Mesenchymal stem cell (in vitro differentiated cells and primary cell): Measurements from ENCODE around the gene CCL20.

Experiments
- DNase-seq: peaks from one replicate; pipeline ENCODE4 v3.0.0-alpha.2; 2013
- H2AFZ ChIP-seq: one replicate; pipeline ENCODE4 v1.6.1; 2013; ENCODE audit warnings: low read depth, mild to moderate bottlenecking, control low read depth, inconsistent platforms, low read length, moderate library complexity
- H2AK5ac ChIP-seq: 2 replicates; pipeline ENCODE4 v1.6.1; 2013; ENCODE audit warnings: low read length, moderate library complexity, mild to moderate bottlenecking, inconsistent platforms; ENCODE audit not compliant: severe bottlenecking
- H2BK120ac ChIP-seq: one replicate; pipeline ENCODE4 v1.6.1; 2013; ENCODE audit warnings: low read depth, mild to moderate bottlenecking, inconsistent platforms, low read length, moderate library complexity
- H2BK12ac ChIP-seq, 2 experiments: one replicate each; pipeline ENCODE4 v1.6.1; 2013; ENCODE audit warnings: inconsistent platforms in 2 of 2, low read length in 2 of 2, mild to moderate bottlenecking in 2 of 2, moderate library complexity in 2 of 2, control low read depth in 1 of 2
- H2BK15ac ChIP-seq: one replicate; pipeline ENCODE4 v1.6.1; 2013; ENCODE audit warnings: mild to moderate bottlenecking, low read depth, inconsistent platforms; ENCODE audit not compliant: poor library complexity, severe bottlenecking
- H2BK5ac ChIP-seq: 2 replicates; pipeline ENCODE4 v1.6.1; 2013; ENCODE audit warnings: low read depth, mild to moderate bottlenecking, low read length, control low read depth, inconsistent platforms; ENCODE audit not compliant: poor library complexity, severe bottlenecking
- H3K14ac ChIP-seq, 2 experiments: one replicate each; pipeline ENCODE4 v1.6.1; 2013; ENCODE audit warnings: inconsistent platforms in 2 of 2, low read length in 2 of 2, control low read depth in 1 of 2, mild to moderate bottlenecking in 1 of 2, moderate library complexity in 1 of 2
- H3K18ac ChIP-seq, 2 experiments: one replicate each; pipeline ENCODE4 v1.6.1; 2013; ENCODE audit warnings: inconsistent platforms in 2 of 2, low read length in 2 of 2, control low read depth in 1 of 2, low read depth in 1 of 2, mild to moderate bottlenecking in 1 of 2
- H3K23ac ChIP-seq, 2 experiments: one replicate each; pipeline ENCODE4 v1.6.1; 2013; ENCODE audit warnings: inconsistent platforms in 2 of 2, low read length in 2 of 2, mild to moderate bottlenecking in 2 of 2, moderate library complexity in 2 of 2, control low read depth in 1 of 2
- H3K27ac ChIP-seq: 2 replicates; pipeline ENCODE4 v1.5.1; 2013; ENCODE audit warnings: mild to moderate bottlenecking, moderate library complexity, low read length, control low read depth, inconsistent platforms; ENCODE audit not compliant: poor library complexity, severe bottlenecking
- H3K27me3 ChIP-seq, 2 experiments: 2 replicates each; pipeline versions ENCODE4 v1.6.1 to v1.7.0; 2013; ENCODE audit warnings: low read length in 2 of 2, mild to moderate bottlenecking in 2 of 2, moderate library complexity in 2 of 2, control low read depth in 1 of 2, inconsistent platforms in 1 of 2; ENCODE audit not compliant: control insufficient read depth in 1 of 2, insufficient read depth in 1 of 2
- H3K36me3 ChIP-seq, 2 experiments: 2 replicates each; pipeline versions ENCODE4 v1.6.1 to v1.7.0; 2013; ENCODE audit warnings: low read length in 2 of 2, control low read depth in 1 of 2, inconsistent platforms in 1 of 2, low read depth in 1 of 2, mild to moderate bottlenecking in 1 of 2; ENCODE audit not compliant: insufficient read depth in 2 of 2, control insufficient read depth in 1 of 2
- H3K4ac ChIP-seq, 2 experiments: one replicate each; pipeline ENCODE4 v1.6.1; 2013; ENCODE audit warnings: inconsistent platforms in 2 of 2, low read length in 2 of 2, mild to moderate bottlenecking in 2 of 2, moderate library complexity in 2 of 2, control low read depth in 1 of 2, low read depth in 1 of 2
- H3K4me1 ChIP-seq: 2 replicates; pipeline ENCODE4 v1.6.1; 2013; ENCODE audit warnings: low read depth, low read length, control low read depth; ENCODE audit not compliant: control insufficient read depth, insufficient read depth
- H3K4me2 ChIP-seq: 2 replicates; pipeline ENCODE4 v1.6.1; 2013; ENCODE audit warnings: low read length, mild to moderate bottlenecking, inconsistent platforms; ENCODE audit not compliant: poor library complexity, severe bottlenecking
- H3K4me3 ChIP-seq, 2 experiments: 2 replicates each; pipeline versions ENCODE4 v1.5.1 to v1.7.0; 2013; ENCODE audit warnings: low read length in 2 of 2, mild to moderate bottlenecking in 2 of 2, control low read depth in 1 of 2, low read depth in 1 of 2; ENCODE audit not compliant: insufficient read depth in 1 of 2
- H3K79me1 ChIP-seq: replicated peaks from 2 replicates; pipeline ENCODE4 v1.6.1; 2013; ENCODE audit warnings: mild to moderate bottlenecking, control low read depth, low read length, inconsistent platforms; ENCODE audit not compliant: poor library complexity, severe bottlenecking
- H3K9ac ChIP-seq: 2 replicates; pipeline ENCODE4 v1.7.0; 2013; ENCODE audit warnings: mild to moderate bottlenecking, low read length, moderate library complexity
- H3K9me3 ChIP-seq: 2 replicates; pipeline ENCODE4 v1.7.0; 2013; ENCODE audit warnings: mild to moderate bottlenecking, low read length; ENCODE audit not compliant: control insufficient read depth
- H4K8ac ChIP-seq: one replicate; pipeline ENCODE4 v1.6.1; 2013; ENCODE audit warnings: inconsistent platforms, mild to moderate bottlenecking, low read length, moderate library complexity
- H4K91ac ChIP-seq: one replicate; pipeline ENCODE4 v1.6.1; 2013; ENCODE audit warnings: mild to moderate bottlenecking, low read length, inconsistent platforms
- WGBS: methylation state at CpG from one replicate; pipeline ENCODE4 v1.1.7; 2013; ENCODE audit warnings: mixed read lengths; 5-methylcytosine and 5-hydroxymethylcytosine counted together

The CCL20 gene

GRCh38 chr2:227860221-227860641 is 46.6 kb downstream of the CCL20 start:
- H2AFZ ChIP-seq, result no peak overlapping the region
- DNase-seq, result no peak

GRCh38 chr2:227861011-227861410 is 47.4 kb downstream of the CCL20 start:
- Histone ChIP-seq H2AFZ (no peak overlapping the region), H3K4ac (no peak overlapping the region), H3K4me1 (peaks cover 10% of the 10 kb centered on the region), H3K4me3 (no peak overlapping the region), H4K8ac (no peak overlapping the region), H2BK5ac (no peak overlapping the region), H3K18ac (no peak overlapping the region), H3K9ac (peak overlapping the region; percentile 1), H3K14ac (no peak overlapping the region), H2BK15ac (no peak overlapping the region), H3K27ac (no peak overlapping the region), H3K27me3 (no peaks in the 10 kb centered on the region), H2AK5ac (no peak overlapping the region), H3K9me3 (no peaks in the 10 kb centered on the region), H2BK12ac (no peak overlapping the region), H3K79me1 (no peaks in the 10 kb centered on the region), H2BK120ac (no peak overlapping the region), H3K36me3 (no peaks in the 10 kb centered on the region), H3K4me2 (no peak overlapping the region), H4K91ac (no peak overlapping the region), H3K23ac (no peak overlapping the region)
- no peak for DNase-seq
- WGBS, result 91% methylated on average over 2 of the region's 2 CpGs

More at GRCh38 chr2:227860221-227860641, 46.6 kb downstream of the CCL20 start:
- H3K27ac ChIP-seq, result no peak overlapping the region
- no peaks in the 10 kb centered on the region for H3K9me3 ChIP-seq
- no peaks in the 10 kb centered on the region for H3K79me1 ChIP-seq
- peak overlapping the region; percentile 51 for H2AK5ac ChIP-seq
- no peaks in the 10 kb centered on the region for H3K27me3 ChIP-seq
- peaks cover 10% of the 10 kb centered on the region for H3K4me1 ChIP-seq
- H4K91ac ChIP-seq, result no peak overlapping the region
- peak overlapping the region in 1 of 2 experiments; percentile 22 for H3K18ac ChIP-seq
- H3K4me2 ChIP-seq, result no peak overlapping the region
- no peak overlapping the region for H2BK120ac ChIP-seq
- H2BK5ac ChIP-seq, result no peak overlapping the region
- peak overlapping the region in 1 of 2 experiments; percentile 84 for H3K14ac ChIP-seq
- no peak overlapping the region for H2BK15ac ChIP-seq
- H3K36me3 ChIP-seq, result no peaks in the 10 kb centered on the region
- H3K9ac ChIP-seq, result peak overlapping the region; percentile 1
- 91% methylated on average over 6 of the region's 6 CpGs for WGBS
- no peak overlapping the region for H3K4me3 ChIP-seq
- no peak overlapping the region for H3K23ac ChIP-seq
- H3K4ac ChIP-seq, result no peak overlapping the region
- no peak overlapping the region for H4K8ac ChIP-seq
- H2BK12ac ChIP-seq, result no peak overlapping the region

- H3K4me1 ChIP-seq, result peaks cover 10% of the 10 kb centered on the region
- no peak overlapping the region for H3K4me2 ChIP-seq
- no peak overlapping the region for H4K91ac ChIP-seq
- no peaks in the 10 kb centered on the region for H3K9me3 ChIP-seq
- no peak overlapping the region for H3K4ac ChIP-seq
- H3K4me3 ChIP-seq, result peak overlapping the region in 1 of 2 experiments; percentile 30
- H3K9ac ChIP-seq, result peak overlapping the region; percentile 57
- H3K18ac ChIP-seq, result no peak overlapping the region
- no peak overlapping the region for H3K23ac ChIP-seq
- H2BK12ac ChIP-seq, result no peak overlapping the region
- H3K14ac ChIP-seq, result no peak overlapping the region
- no peaks in the 10 kb centered on the region for H3K79me1 ChIP-seq
- no peak overlapping the region for H2BK5ac ChIP-seq
- H3K27me3 ChIP-seq, result no peaks in the 10 kb centered on the region
- peak overlapping the region; percentile 76 for H3K27ac ChIP-seq
- H4K8ac ChIP-seq, result no peak overlapping the region
- WGBS, result 7% methylated on average over 2 of the region's 8 CpGs
- H2BK120ac ChIP-seq, result no peak overlapping the region
- H2BK15ac ChIP-seq, result no peak overlapping the region
- no peak overlapping the region for H2AFZ ChIP-seq
- DNase-seq, result peak; percentile 45
- H2AK5ac ChIP-seq, result no peak overlapping the region
- no peaks in the 10 kb centered on the region for H3K36me3 ChIP-seq
These were observed 48.6 kb downstream of the CCL20 start for GRCh38 chr2:227862227-227862740.

DNA sequence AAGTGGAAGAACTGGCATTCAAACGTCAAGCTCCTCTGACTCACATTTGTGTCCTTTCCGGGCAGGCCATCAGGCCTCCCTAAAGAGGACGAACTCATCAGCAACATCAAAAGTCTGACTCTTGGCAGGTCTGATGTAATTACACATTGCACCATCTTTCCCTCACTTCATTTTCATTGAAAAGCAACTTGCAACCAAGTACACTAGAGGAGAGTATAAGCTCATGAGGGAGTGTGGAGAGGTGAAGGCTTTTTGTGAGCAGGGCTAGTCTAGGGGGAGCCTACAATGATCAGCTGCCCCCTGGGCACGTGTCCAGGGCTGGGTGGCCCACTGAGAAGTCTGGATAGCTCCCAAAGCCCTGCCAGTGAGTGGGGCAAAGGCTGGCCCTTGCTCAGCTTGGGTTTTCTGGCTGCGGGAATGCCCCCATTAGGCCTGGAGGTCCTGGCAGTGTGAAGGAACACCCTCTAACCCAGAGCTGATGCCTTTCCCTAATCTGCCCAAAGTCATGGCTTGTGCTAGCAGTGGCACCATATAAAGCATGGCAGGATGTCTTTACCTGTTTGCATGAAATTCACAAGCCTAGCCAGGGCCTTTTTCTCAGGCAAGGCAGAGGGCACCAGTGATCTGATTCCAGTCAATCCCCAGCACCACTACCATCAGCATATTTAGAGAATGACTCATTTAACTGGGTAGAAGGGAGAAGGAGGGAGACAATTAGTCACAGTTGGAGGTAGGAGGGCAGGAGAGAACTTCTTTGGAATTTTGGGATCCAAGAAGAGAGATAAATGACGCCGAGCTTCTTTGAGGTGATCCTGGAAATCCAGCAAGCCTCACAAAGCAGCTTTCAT is 49.3 kb downstream of the CCL20 start:
- Histone ChIP-seq H2BK5ac (peak overlapping the region; percentile 50), H2BK120ac (no peak overlapping the region), H3K79me1 (no peaks in the 10 kb centered on the region), H2AK5ac (peak overlapping the region; percentile 71), H3K27ac (peak overlapping the region; percentile 76), H3K36me3 (no peaks in the 10 kb centered on the region), H3K4me2 (no peak overlapping the region), H3K14ac (no peak overlapping the region), H3K4ac (peak overlapping the region in 1 of 2 experiments; percentile 25), H3K23ac (peak overlapping the region in 1 of 2 experiments; percentile 66), H3K18ac (peak overlapping the region; percentile 35 to 88), H4K91ac (peak overlapping the region; percentile 41), H3K4me1 (peaks cover 10% of the 10 kb centered on the region), H4K8ac (peak overlapping the region; percentile 60), H2AFZ (no peak overlapping the region), H2BK12ac (peak overlapping the region in 1 of 2 experiments; percentile 27), H2BK15ac (no peak overlapping the region), H3K9ac (peak overlapping the region; percentile 57), H3K4me3 (peak overlapping the region in 1 of 2 experiments; percentile 30), H3K9me3 (no peaks in the 10 kb centered on the region), H3K27me3 (no peaks in the 10 kb centered on the region)
- WGBS, result 17% methylated on average over 7 of the region's 7 CpGs
- DNase-seq, result peak; percentile 89
